ENCODE data around the gene TLR1. TPM values are rescaled to one million over a fixed set of nuclear protein-coding genes. Genes with fewer than 3 reads are reported as not detected.
"Not testable (repeated sequence)": the region's sequence is repeated elsewhere in the genome, so short reads cannot be mapped to it uniquely, and the experiment has no call there.

TLR1 gene
- total and polyA plus RNA-seq, 5 donors from 2014 or later = 6.1 to 13.3 (median 7.7) TPM

GRCh38 chr4:38820329-38821061 lies 15.9 kb upstream of the TLR1 start:
- peaks cover 4% of the 10 kb centered on the region for H3K27me3 Mint-ChIP-seq
- DNase-seq (no peak), ATAC-seq (ENCODE audit: low read depth in 2 of 2) (no peak)
- H3K27ac Mint-ChIP-seq = peak overlapping the region in 1 of 3 donors; percentile 72
- peaks cover 0 to 20% (median 9%) of the 10 kb centered on the region in 7 donors for H3K9me3 Mint-ChIP-seq
- no peak overlapping the region for H3K27ac ChIP-seq (ENCODE audit: insufficient read depth, low read length, poor library complexity, severe bottlenecking)
- peaks cover 14% of the 10 kb centered on the region for H3K36me3 Mint-ChIP-seq
- peaks cover 2% of the 10 kb centered on the region for H3K36me3 ChIP-seq (ENCODE audit: control insufficient read depth, insufficient read depth, low read length)
- H3K4me1 ChIP-seq (ENCODE audit: control insufficient read depth, insufficient read depth, low read length, poor library complexity, severe bottlenecking) = no peaks in the 10 kb centered on the region
- H3K4me3 ChIP-seq (ENCODE audit: low read depth, low read length) = no peak overlapping the region
- no peak overlapping the region for H3K4me3 Mint-ChIP-seq
- no peaks in the 10 kb centered on the region for H3K27me3 ChIP-seq (ENCODE audit: control insufficient read depth, insufficient read depth, low read length)
- H3K4me1 Mint-ChIP-seq = peaks cover 9 to 13% (median 11%) of the 10 kb centered on the region in 4 donors
- peaks cover under 1 to 5% of the 10 kb centered on the region in 2 experiments for H3K9me3 ChIP-seq (ENCODE audit: control insufficient read depth in 2 of 2, low read length in 2 of 2)

DNA sequence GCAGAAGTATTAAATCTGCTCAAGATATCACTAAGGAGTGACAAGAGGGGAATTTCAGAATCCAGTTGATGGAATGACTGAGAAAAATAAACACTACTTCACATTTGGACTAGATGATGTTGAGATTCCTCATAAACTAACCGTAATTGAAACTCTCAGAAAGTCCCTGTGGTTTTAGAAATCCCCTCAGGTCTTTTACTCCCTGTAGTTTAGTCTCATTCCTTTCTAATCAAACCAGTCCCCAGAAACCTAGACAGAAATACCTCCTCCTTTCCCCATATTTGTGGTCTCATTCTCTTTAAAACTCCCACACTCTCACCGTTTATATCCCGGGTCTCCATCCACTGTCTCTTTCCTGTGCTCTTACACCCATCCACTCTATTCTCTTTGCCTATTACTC lies 15.0 kb upstream of the TLR1 start:
- DNase-seq = no peak
- Mint-ChIP-seq H3K4me3 (no peak overlapping the region), H3K27me3 (peaks cover 4% of the 10 kb centered on the region), H3K9me3 (peaks cover 0 to 23% (median 9%) of the 10 kb centered on the region in 7 donors), H3K4me1 (peaks cover 9 to 13% (median 11%) of the 10 kb centered on the region in 4 donors), H3K27ac (peak overlapping the region in 2 of 3 donors; percentile 23 to 47), H3K36me3 (peaks cover 9% of the 10 kb centered on the region)
- Histone ChIP-seq H3K4me3 (ENCODE audit: low read depth, low read length) (no peak overlapping the region), H3K9me3 (ENCODE audit: control insufficient read depth in 2 of 2, low read length in 2 of 2) (peaks cover 3 to 5% of the 10 kb centered on the region in 2 experiments), H3K27me3 (ENCODE audit: control insufficient read depth, insufficient read depth, low read length) (no peaks in the 10 kb centered on the region), H3K27ac (ENCODE audit: insufficient read depth, low read length, poor library complexity, severe bottlenecking) (no peak overlapping the region), H3K36me3 (ENCODE audit: control insufficient read depth, insufficient read depth, low read length) (peaks cover 2% of the 10 kb centered on the region), H3K4me1 (ENCODE audit: control insufficient read depth, insufficient read depth, low read length, poor library complexity, severe bottlenecking) (no peaks in the 10 kb centered on the region)
- no peak for ATAC-seq (ENCODE audit: low read depth in 2 of 2)

GRCh38 chr4:38818441-38818976 lies 13.9 kb upstream of the TLR1 start:
- Mint-ChIP-seq H3K27me3 (peaks cover 4% of the 10 kb centered on the region), H3K9me3 (peaks cover 0 to 27% (median 14%) of the 10 kb centered on the region in 7 donors), H3K27ac (no peak overlapping the region), H3K4me3 (no peak overlapping the region), H3K36me3 (peaks cover 10% of the 10 kb centered on the region), H3K4me1 (peaks cover 9 to 13% (median 11%) of the 10 kb centered on the region in 4 donors)
- H3K36me3 ChIP-seq (ENCODE audit: control insufficient read depth, insufficient read depth, low read length) = no peaks in the 10 kb centered on the region
- H3K4me1 ChIP-seq (ENCODE audit: control insufficient read depth, insufficient read depth, low read length, poor library complexity, severe bottlenecking) = no peaks in the 10 kb centered on the region
- no peaks in the 10 kb centered on the region for H3K27me3 ChIP-seq (ENCODE audit: control insufficient read depth, insufficient read depth, low read length)
- peaks cover 3 to 5% of the 10 kb centered on the region in 2 experiments for H3K9me3 ChIP-seq (ENCODE audit: control insufficient read depth in 2 of 2, low read length in 2 of 2)
- DNase-seq (no peak), ATAC-seq (ENCODE audit: low read depth in 2 of 2) (no peak)
- H3K27ac ChIP-seq (ENCODE audit: insufficient read depth, low read length, poor library complexity, severe bottlenecking) = no peak overlapping the region
- no peak overlapping the region for H3K4me3 ChIP-seq (ENCODE audit: low read depth, low read length)

DNA sequence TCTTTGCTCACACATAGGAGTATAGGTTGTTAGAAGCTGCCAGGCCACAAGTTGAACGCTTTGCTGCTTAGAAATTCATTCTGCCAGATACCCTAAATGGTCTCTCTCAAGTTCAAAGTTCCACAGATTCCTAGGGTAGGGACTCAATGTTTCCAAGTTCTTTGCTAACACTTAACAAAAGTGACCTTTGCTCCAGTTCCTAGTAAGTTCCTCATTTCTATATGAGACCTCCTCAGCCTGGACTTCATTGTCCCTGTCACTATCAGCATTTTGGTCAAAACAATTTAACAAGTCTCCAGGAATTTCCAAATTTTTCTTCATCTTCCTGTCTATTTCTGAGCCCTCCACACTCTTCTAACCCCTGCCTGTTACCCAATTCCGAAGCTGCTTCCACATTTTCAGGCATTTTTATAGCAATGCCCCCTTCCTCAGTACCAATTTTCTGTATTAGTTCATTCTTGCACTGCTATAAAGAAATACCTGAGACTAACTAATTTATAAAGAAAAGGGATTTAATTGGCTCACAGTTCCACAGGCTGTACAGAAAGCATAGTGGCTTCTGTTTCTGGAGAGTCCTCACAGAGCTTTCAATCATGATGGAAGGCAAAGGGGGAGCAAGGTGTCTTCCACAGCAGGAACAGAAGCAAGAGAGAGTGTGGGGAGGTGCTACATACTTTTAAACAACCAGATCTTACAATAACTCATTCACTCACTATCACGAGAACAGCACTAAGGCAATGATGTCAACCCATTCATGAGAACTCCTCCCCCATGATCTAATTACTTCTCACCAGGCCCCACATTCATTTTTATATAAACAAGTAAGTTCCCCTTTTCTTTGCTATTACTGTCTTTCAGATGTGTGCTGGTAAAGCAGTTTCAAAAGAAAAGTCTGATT lies 11.5 kb upstream of the TLR1 start:
- peaks cover 9 to 13% (median 11%) of the 10 kb centered on the region in 4 donors for H3K4me1 Mint-ChIP-seq
- no peak for DNase-seq
- H3K36me3 ChIP-seq (ENCODE audit: control insufficient read depth, insufficient read depth, low read length) = no peaks in the 10 kb centered on the region
- H3K9me3 Mint-ChIP-seq = peaks cover 0 to 17% (median 7%) of the 10 kb centered on the region in 7 donors
- no peak overlapping the region for H3K27ac ChIP-seq (ENCODE audit: insufficient read depth, low read length, poor library complexity, severe bottlenecking)
- peak in 1 of 2 donors; percentile 42 for ATAC-seq (ENCODE audit: low read depth in 2 of 2)
- no peak overlapping the region for H3K4me3 ChIP-seq (ENCODE audit: low read depth, low read length)
- peaks cover 0 to 3% of the 10 kb centered on the region in 2 experiments for H3K9me3 ChIP-seq (ENCODE audit: control insufficient read depth in 2 of 2, low read length in 2 of 2)
- no peaks in the 10 kb centered on the region for H3K27me3 Mint-ChIP-seq
- H3K27ac Mint-ChIP-seq = peak overlapping the region in 2 of 3 donors; percentile 22 to 42
- no peaks in the 10 kb centered on the region for H3K4me1 ChIP-seq (ENCODE audit: control insufficient read depth, insufficient read depth, low read length, poor library complexity, severe bottlenecking)
- peaks cover 3% of the 10 kb centered on the region for H3K36me3 Mint-ChIP-seq
- no peaks in the 10 kb centered on the region for H3K27me3 ChIP-seq (ENCODE audit: control insufficient read depth, insufficient read depth, low read length)
- no peak overlapping the region for H3K4me3 Mint-ChIP-seq

GRCh38 chr4:38814386-38814785 lies 9.8 kb upstream of the TLR1 start:
- Mint-ChIP-seq H3K4me1 (peaks cover 3 to 4% (median 3%) of the 10 kb centered on the region in 4 donors), H3K27ac (no peak overlapping the region), H3K27me3 (no peaks in the 10 kb centered on the region), H3K9me3 (peaks cover 0 to 17% (median 7%) of the 10 kb centered on the region in 7 donors), H3K4me3 (no peak overlapping the region), H3K36me3 (peaks cover 3% of the 10 kb centered on the region)
- DNase-seq (no peak), ATAC-seq (ENCODE audit: low read depth in 2 of 2) (no peak)
- no peaks in the 10 kb centered on the region for H3K36me3 ChIP-seq (ENCODE audit: control insufficient read depth, insufficient read depth, low read length)
- H3K4me3 ChIP-seq (ENCODE audit: low read depth, low read length) = no peak overlapping the region
- no peaks in the 10 kb centered on the region for H3K4me1 ChIP-seq (ENCODE audit: control insufficient read depth, insufficient read depth, low read length, poor library complexity, severe bottlenecking)
- H3K27me3 ChIP-seq (ENCODE audit: control insufficient read depth, insufficient read depth, low read length) = no peaks in the 10 kb centered on the region
- H3K9me3 ChIP-seq (ENCODE audit: control insufficient read depth in 2 of 2, low read length in 2 of 2) = peaks cover 0 to 3% of the 10 kb centered on the region in 2 experiments
- H3K27ac ChIP-seq (ENCODE audit: insufficient read depth, low read length, poor library complexity, severe bottlenecking) = no peak overlapping the region

GRCh38 chr4:38811297-38811696 lies 6.7 kb upstream of the TLR1 start:
- no peaks in the 10 kb centered on the region for H3K4me1 Mint-ChIP-seq
- Histone ChIP-seq H3K9me3 (ENCODE audit: control insufficient read depth in 2 of 2, low read length in 2 of 2) (peaks cover 0 to 3% of the 10 kb centered on the region in 2 experiments), H3K27ac (ENCODE audit: insufficient read depth, low read length, poor library complexity, severe bottlenecking) (no peak overlapping the region), H3K27me3 (ENCODE audit: control insufficient read depth, insufficient read depth, low read length) (no peaks in the 10 kb centered on the region), H3K4me3 (ENCODE audit: low read depth, low read length) (no peak overlapping the region), H3K36me3 (ENCODE audit: control insufficient read depth, insufficient read depth, low read length) (no peaks in the 10 kb centered on the region), H3K4me1 (ENCODE audit: control insufficient read depth, insufficient read depth, low read length, poor library complexity, severe bottlenecking) (no peaks in the 10 kb centered on the region)
- no peak overlapping the region for H3K27ac Mint-ChIP-seq
- ATAC-seq (ENCODE audit: low read depth in 2 of 2) (no peak), DNase-seq (no peak)
- peaks cover 0 to 15% (median 7%) of the 10 kb centered on the region in 7 donors for H3K9me3 Mint-ChIP-seq
- H3K36me3 Mint-ChIP-seq = peaks cover 3% of the 10 kb centered on the region
- H3K27me3 Mint-ChIP-seq = no peaks in the 10 kb centered on the region
- H3K4me3 Mint-ChIP-seq = no peak overlapping the region

DNA sequence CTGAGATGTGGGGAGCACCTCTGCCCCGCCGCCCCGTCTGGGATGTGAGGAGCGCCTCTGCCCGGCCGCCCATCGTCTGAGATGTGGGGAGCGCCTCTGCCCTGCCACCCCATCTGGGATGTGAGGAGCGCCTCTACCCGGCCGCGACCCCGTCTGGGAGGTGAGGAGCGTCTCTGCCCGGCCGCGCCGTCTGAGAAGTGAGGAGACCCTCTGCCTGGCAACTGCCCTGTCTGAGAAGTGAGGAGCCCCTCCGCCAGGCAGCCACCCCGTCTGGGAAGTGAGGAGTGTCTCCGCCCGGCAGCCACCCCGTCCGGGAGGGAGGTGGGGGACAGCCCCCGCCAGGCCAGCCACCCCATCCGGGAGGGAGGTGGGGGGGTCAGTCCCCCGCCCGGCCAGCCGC lies 2.9 kb upstream of the TLR1 start:
- not testable (repeated sequence) for H3K36me3 ChIP-seq (ENCODE audit: control insufficient read depth, insufficient read depth, low read length); H3K4me3 ChIP-seq (ENCODE audit: low read depth, low read length); H3K9me3 ChIP-seq (ENCODE audit: control insufficient read depth in 2 of 2, low read length in 2 of 2); ATAC-seq (ENCODE audit: low read depth in 2 of 2); H3K9me3 Mint-ChIP-seq; H3K27me3 ChIP-seq (ENCODE audit: control insufficient read depth, insufficient read depth, low read length); H3K4me3 Mint-ChIP-seq; H3K27me3 Mint-ChIP-seq; H3K27ac Mint-ChIP-seq; DNase-seq; H3K27ac ChIP-seq (ENCODE audit: insufficient read depth, low read length, poor library complexity, severe bottlenecking)
- peaks cover 18 to 28% (median 22%) of the 10 kb centered on the region in 4 donors for H3K4me1 Mint-ChIP-seq
- peaks cover 12% of the 10 kb centered on the region for H3K36me3 Mint-ChIP-seq
- H3K4me1 ChIP-seq (ENCODE audit: control insufficient read depth, insufficient read depth, low read length, poor library complexity, severe bottlenecking) = peaks cover 25% of the 10 kb centered on the region

Measured in CD4-positive, CD25-positive, alpha-beta regulatory T cell (primary cell).